ENCODE measurements around the gene PRR12.

PRR12 gene

GRCh38 chr19:49557641-49558325 lies 33.2 kb upstream of the PRR12 start:
- no peaks in the 10 kb centered on the region for H3K4me1 ChIP-seq
- no peak for DNase-seq
- no peaks in the 10 kb centered on the region for H3K27me3 ChIP-seq
- H3K4me3 ChIP-seq: no peak overlapping the region
- no peaks in the 10 kb centered on the region for H3K9me3 ChIP-seq
- intact Hi-C loops (cut with DNase I; ENCODE audit: low total_unique reads): no loop called here
- TF ChIP-seq, protein P1, sequence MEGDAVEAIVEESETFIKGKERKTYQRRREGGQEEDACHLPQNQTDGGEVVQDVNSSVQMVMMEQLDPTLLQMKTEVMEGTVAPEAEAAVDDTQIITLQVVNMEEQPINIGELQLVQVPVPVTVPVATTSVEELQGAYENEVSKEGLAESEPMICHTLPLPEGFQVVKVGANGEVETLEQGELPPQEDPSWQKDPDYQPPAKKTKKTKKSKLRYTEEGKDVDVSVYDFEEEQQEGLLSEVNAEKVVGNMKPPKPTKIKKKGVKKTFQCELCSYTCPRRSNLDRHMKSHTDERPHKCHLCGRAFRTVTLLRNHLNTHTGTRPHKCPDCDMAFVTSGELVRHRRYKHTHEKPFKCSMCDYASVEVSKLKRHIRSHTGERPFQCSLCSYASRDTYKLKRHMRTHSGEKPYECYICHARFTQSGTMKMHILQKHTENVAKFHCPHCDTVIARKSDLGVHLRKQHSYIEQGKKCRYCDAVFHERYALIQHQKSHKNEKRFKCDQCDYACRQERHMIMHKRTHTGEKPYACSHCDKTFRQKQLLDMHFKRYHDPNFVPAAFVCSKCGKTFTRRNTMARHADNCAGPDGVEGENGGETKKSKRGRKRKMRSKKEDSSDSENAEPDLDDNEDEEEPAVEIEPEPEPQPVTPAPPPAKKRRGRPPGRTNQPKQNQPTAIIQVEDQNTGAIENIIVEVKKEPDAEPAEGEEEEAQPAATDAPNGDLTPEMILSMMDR (IDR thresholded peaks at IDR 0.05): no peak
- peaks cover 37 to 69% (median 61%) of the 10 kb centered on the region in 3 donors for H3K36me3 ChIP-seq
- no peak overlapping the region for H3K27ac ChIP-seq

DNA sequence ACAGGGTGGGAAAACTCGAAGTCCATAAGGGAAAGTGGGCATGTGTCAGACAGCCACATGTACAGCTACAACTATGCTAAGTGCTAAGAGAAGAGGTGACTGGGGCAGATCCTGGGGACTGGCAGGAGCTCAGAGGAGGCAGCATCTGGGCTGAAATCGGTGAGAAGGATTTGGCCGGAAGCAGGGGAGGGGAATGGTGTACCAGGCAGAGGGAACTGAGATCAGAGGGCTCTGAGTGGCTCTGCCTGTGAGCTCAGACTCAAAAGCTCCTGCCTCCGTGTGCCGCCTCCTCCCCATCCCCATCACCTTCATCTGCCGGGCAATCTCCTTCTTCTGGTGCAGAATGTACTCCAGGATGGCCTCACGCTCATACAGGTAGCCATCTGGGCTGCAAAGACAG lies 32.4 kb upstream of the PRR12 start:
- H3K27ac ChIP-seq: no peak overlapping the region
- no peaks in the 10 kb centered on the region for H3K27me3 ChIP-seq
- TF ChIP-seq, protein P1 (IDR thresholded peaks at IDR 0.05): no peak
- intact Hi-C loops (cut with DNase I; ENCODE audit: low total_unique reads): no loop called here
- H3K36me3 ChIP-seq: peaks cover 37 to 68% (median 61%) of the 10 kb centered on the region in 3 donors
- H3K4me1 ChIP-seq: no peaks in the 10 kb centered on the region
- DNase-seq: no peak
- H3K4me3 ChIP-seq: no peak overlapping the region
- no peaks in the 10 kb centered on the region for H3K9me3 ChIP-seq

GRCh38 chr19:49559443-49559842 lies 31.5 kb upstream of the PRR12 start:
- peaks cover 0 to under 1% (median 0%) of the 10 kb centered on the region in 4 donors for H3K4me1 ChIP-seq
- peaks cover 37 to 59% (median 53%) of the 10 kb centered on the region in 3 donors for H3K36me3 ChIP-seq
- no peak overlapping the region for H3K4me3 ChIP-seq
- TF ChIP-seq, protein P1 (IDR thresholded peaks at IDR 0.05): no peak
- intact Hi-C loops (cut with DNase I; ENCODE audit: low total_unique reads): no loop called here
- H3K27me3 ChIP-seq: no peaks in the 10 kb centered on the region
- no peak for DNase-seq
- no peak overlapping the region for H3K27ac ChIP-seq
- H3K9me3 ChIP-seq: no peaks in the 10 kb centered on the region

DNA sequence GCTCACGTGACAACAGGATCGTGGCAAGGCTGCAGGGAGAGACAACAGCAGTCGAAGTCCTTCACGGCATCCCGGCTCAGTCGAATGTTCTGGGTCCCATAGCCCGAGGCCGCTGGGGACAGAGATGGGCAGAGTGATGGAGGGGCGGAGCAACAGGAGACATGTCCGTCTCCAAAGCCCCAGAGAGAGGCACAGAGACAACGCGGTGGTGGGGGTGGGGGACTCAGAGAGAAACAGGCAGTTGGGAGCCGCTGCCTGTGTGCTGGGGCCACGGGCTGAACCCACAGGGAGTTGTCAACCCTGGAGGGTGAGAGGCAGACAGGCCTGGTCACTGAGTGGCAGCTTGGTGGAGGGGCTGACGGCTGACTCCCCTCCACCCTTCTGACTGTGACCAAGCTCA lies 31.1 kb upstream of the PRR12 start:
- intact Hi-C loops (cut with DNase I; ENCODE audit: low total_unique reads): no loop called here

GRCh38 chr19:49560358-49560900 lies 30.6 kb upstream of the PRR12 start:
- Histone ChIP-seq H3K27me3 (no peaks in the 10 kb centered on the region), H3K4me1 (peaks cover 0 to 10% (median 4%) of the 10 kb centered on the region in 4 donors), H3K27ac (no peak overlapping the region), H3K9me3 (no peaks in the 10 kb centered on the region), H3K4me3 (no peak overlapping the region), H3K36me3 (peaks cover 35 to 49% (median 43%) of the 10 kb centered on the region in 3 donors)
- peak; percentile 46 to 72 for DNase-seq
- TF ChIP-seq, protein P1 (IDR thresholded peaks at IDR 0.05): no peak
- intact Hi-C loops (cut with DNase I; ENCODE audit: low total_unique reads): no loop called here

More for the DNA sequence above, 31.1 kb upstream of the PRR12 start:
- no peak for DNase-seq
- Histone ChIP-seq H3K4me3 (no peak overlapping the region), H3K27ac (no peak overlapping the region), H3K27me3 (no peaks in the 10 kb centered on the region), H3K4me1 (peaks cover 0 to 5% (median 1%) of the 10 kb centered on the region in 4 donors), H3K9me3 (no peaks in the 10 kb centered on the region), H3K36me3 (peaks cover 37 to 54% (median 48%) of the 10 kb centered on the region in 3 donors)
- TF ChIP-seq, protein P1 (IDR thresholded peaks at IDR 0.05): no peak
